HepG2 (cell line): ENCODE results near the gene NOTO. TPM values are rescaled to one million over a fixed set of nuclear protein-coding genes. Genes with fewer than 3 reads are reported as not detected.
A peak's percentile ranks its signal among the peaks of the same experiment; 100 is the strongest.

ENCODE experiments used
- ATAC-seq: fragments of 200-7000 bp; cut with Tn5 transposase; 3 replicates; pipeline ENCODE4 v1.9.1; 2020; ENCODE audit warnings: mild to moderate bottlenecking, moderate library complexity
- BruUV-seq: library from RNA; stranded (reverse); fragments of 400-500 nt; replicated peaks from 2 replicates; lab custom pipeline; 2021; lab: Mats Ljungman, UMichigan
- CTCF ChIA-PET: fragments of 300-600 bp; formaldehyde crosslinking; extraction: SDS; loops from one replicate; lab custom pipeline; 2021; ENCODE audit warnings: low total read pairs, inconsistent platforms, low intra/inter-chr PET ratio; lab: Yijun Ruan, JAX
- POLR2A ChIA-PET: fragments of 350-600 bp; sonication (Branson Sonifier 250); formaldehyde crosslinking; loops from one replicate; lab custom pipeline; 2020; ENCODE audit warnings: antibody characterized with exemption, inconsistent platforms; lab: Yijun Ruan, JAX
- DNase-seq: peaks from one replicate; pipeline ENCODE4 v3.0.0-alpha.2; 2015; ENCODE audit warnings: low spot score
- FAIRE-seq: peaks from 3 replicates; lab custom pipeline; 2011; peaks lifted over from hg19 to GRCh38; lab: Jason Lieb, UNC
- H2AFZ ChIP-seq: one replicate; pipeline ENCODE4 v1.6.1; 2011; ENCODE audit warnings: low read length, inconsistent platforms
- H3K27ac ChIP-seq: fragments of 300-600 bp; 3 replicates; pipeline ENCODE4 v1.8.0; 2011; ENCODE audit warnings: mixed run types, mild to moderate bottlenecking, mixed read lengths, low read length, inconsistent platforms; ENCODE audit not compliant: insufficient read depth; ENCODE audit errors: extremely low read length
- H3K27me3 ChIP-seq, 2 experiments: fragments of 200-600 bp in 1 of 2; 2 replicates in 1 of 2; 3 replicates in 1 of 2; pipeline versions ENCODE4 v1.6.0 to v1.8.0; 2011; ENCODE audit warnings: low read length in 2 of 2, mild to moderate bottlenecking in 2 of 2, moderate library complexity in 2 of 2, inconsistent platforms in 1 of 2; ENCODE audit not compliant: insufficient read depth in 2 of 2, control insufficient read depth in 1 of 2
- H3K36me3 ChIP-seq, 2 experiments: fragments of 200-600 bp in 1 of 2; replicated peaks in 1 of 2; 2 replicates in 1 of 2; 3 replicates in 1 of 2; pipeline versions ENCODE4 v1.5.1 to v1.8.0; 2011; ENCODE audit warnings: low read length in 2 of 2, inconsistent platforms in 1 of 2; ENCODE audit not compliant: insufficient read depth in 2 of 2, control insufficient read depth in 1 of 2
- H3K4me1 ChIP-seq: 2 replicates; pipeline ENCODE4 v1.5.1; 2012; ENCODE audit warnings: low read length, inconsistent platforms; ENCODE audit not compliant: insufficient read depth
- H3K4me2 ChIP-seq: 2 replicates; pipeline ENCODE4 v1.6.0; 2011; ENCODE audit warnings: low read depth, low read length, inconsistent platforms
- H3K4me3 ChIP-seq, 3 experiments: fragments of 200-600 bp in 1 of 3; sonication (generic), shearing (Covaris generic) in 1 of 3; replicated peaks in 1 of 3; 2 replicates each; pipeline ENCODE4 v1.5.1; 2011 to 2016; ENCODE audit warnings: low read length in 3 of 3, inconsistent platforms in 2 of 3, low read depth in 2 of 3, mild to moderate bottlenecking in 2 of 3, control low read depth in 1 of 3, mixed read lengths in 1 of 3; ENCODE audit not compliant: insufficient read depth in 1 of 3
- H3K79me2 ChIP-seq: one replicate; pipeline ENCODE4 v1.6.1; 2011; ENCODE audit warnings: low read length, inconsistent platforms; ENCODE audit not compliant: insufficient read depth
- H3K9ac ChIP-seq: 2 replicates; pipeline ENCODE4 v1.6.0; 2011; ENCODE audit warnings: mild to moderate bottlenecking, low read depth, low read length, inconsistent platforms; ENCODE audit not compliant: insufficient read depth
- H3K9me3 ChIP-seq: 2 replicates; pipeline ENCODE4 v1.5.1; 2012; ENCODE audit warnings: mild to moderate bottlenecking, low read length
- H4K20me1 ChIP-seq: 2 replicates; pipeline ENCODE4 v1.6.0; 2011; ENCODE audit warnings: inconsistent platforms, mild to moderate bottlenecking, low read length, moderate library complexity; ENCODE audit not compliant: insufficient read depth
- ASH2L ChIP-seq: fragments of 300-600, 200-600 bp; sonication (generic); IDR thresholded peaks from 2 replicates; pipeline ENCODE4 v1.7.0; 2017; ENCODE audit warnings: low read depth, mild to moderate bottlenecking, moderate library complexity, mixed read lengths, low read length; ENCODE audit not compliant: insufficient read length
- CEBPG ChIP-seq: IDR thresholded peaks from 2 replicates; pipeline ENCODE4 v1.6.1; 2016
- DPF2 ChIP-seq: sonication (generic); formaldehyde crosslinking; IDR thresholded peaks from 2 replicates; pipeline ENCODE4 v1.4.0; 2020; ENCODE audit warnings: mild to moderate bottlenecking, low read depth, missing genetic modification reagents, borderline replicate concordance
- HOXA9 ChIP-seq: sonication (generic); formaldehyde crosslinking; IDR thresholded peaks from 2 replicates; pipeline ENCODE4 v1.8.1; 2022; ENCODE audit warnings: missing genetic modification reagents, mild to moderate bottlenecking, moderate library complexity, borderline replicate concordance
- IRF2 ChIP-seq: IDR thresholded peaks from 2 replicates; pipeline ENCODE4 v1.6.1; 2018; ENCODE audit warnings: missing genetic modification reagents, missing compliant biosample characterization
- MATR3 ChIP-seq: sonication (generic); formaldehyde crosslinking; IDR thresholded peaks from 2 replicates; pipeline ENCODE4 v1.4.0; 2020; ENCODE audit warnings: missing genetic modification reagents
- MBNL3 ChIP-seq: fragments of 250-450 bp; sonication (Bioruptor Pico); conservative IDR thresholded peaks from 2 replicates; pipeline ENCODE4 v1.8.0; 2022; ENCODE audit warnings: mild to moderate bottlenecking, inconsistent platforms
- SUZ12 ChIP-seq: fragments of 150-350 bp; IDR thresholded peaks from 2 replicates; pipeline ENCODE4 v1.6.1; 2014; ENCODE audit warnings: low read depth, low read length
- TFE3 ChIP-seq: IDR thresholded peaks from 2 replicates; pipeline ENCODE4 v1.6.1; 2016
- TMF1 ChIP-seq: sonication (generic); formaldehyde crosslinking; IDR thresholded peaks from 2 replicates; pipeline ENCODE4 v1.8.1; 2022; ENCODE audit warnings: low read depth, missing genetic modification reagents
- ZFX ChIP-seq: sonication (generic); formaldehyde crosslinking; IDR thresholded peaks from 2 replicates; pipeline ENCODE4 v1.4.0; 2020; ENCODE audit warnings: mild to moderate bottlenecking, low read depth, missing genetic modification reagents, moderate library complexity
- ZNF180 ChIP-seq: sonication (generic); formaldehyde crosslinking; IDR thresholded peaks from 2 replicates; pipeline ENCODE4 v1.4.0; 2020; ENCODE audit warnings: low read depth, missing genetic modification reagents, borderline replicate concordance
- ZNF33B ChIP-seq: sonication (generic); formaldehyde crosslinking; IDR thresholded peaks from 2 replicates; pipeline ENCODE4 v1.5.1; 2020; ENCODE audit warnings: mild to moderate bottlenecking, missing genetic modification reagents
- ZNF556 ChIP-seq: sonication (generic); formaldehyde crosslinking; IDR thresholded peaks from 2 replicates; pipeline ENCODE4 v1.4.0; 2020; ENCODE audit warnings: mild to moderate bottlenecking, missing genetic modification reagents, borderline replicate concordance
- ZNF569 ChIP-seq: sonication (generic); formaldehyde crosslinking; IDR thresholded peaks from 2 replicates; pipeline ENCODE4 v1.5.0; 2020; ENCODE audit warnings: mild to moderate bottlenecking, missing genetic modification reagents, moderate library complexity, borderline replicate concordance
- ZNF672 ChIP-seq: sonication (generic); formaldehyde crosslinking; IDR thresholded peaks from 2 replicates; pipeline ENCODE4 v1.8.1; 2022; ENCODE audit warnings: missing genetic modification reagents
- ZNF737 ChIP-seq: sonication (generic); formaldehyde crosslinking; IDR thresholded peaks from 2 replicates; pipeline ENCODE4 v1.5.0; 2020; ENCODE audit warnings: missing genetic modification reagents, mild to moderate bottlenecking, borderline replicate concordance
- WGBS: methylation state at CpG from one replicate; pipeline ENCODE4 v1.1.6; 2017; ENCODE audit warnings: low lambda C conversion rate; 5-methylcytosine and 5-hydroxymethylcytosine counted together
- in situ Hi-C: cut with HindIII; loops from 2 replicates; pipeline ENCODE4 v1.10.0; 2017; ENCODE audit warnings: low pct_unique_long_range_greater_than_20kb; ENCODE audit not compliant: extremely low pct_ligation_motif_present
- intact Hi-C: fragments of 100-400 bp; cut with micrococcal nuclease; formaldehyde crosslinking; loops from one replicate; pipeline ENCODE4 v1.10.0; 2022; ENCODE audit not compliant: unreplicated experiment
- polyA plus RNA-seq, 8 experiments: library from polyadenylated mRNA; depleted of rRNA in 3 of 8; stranded (reverse) in 7 of 8; unstranded in 1 of 8; fragments of >200 nt; fragmentation: Illumina TruSeq in 4 of 8; extraction: Trizol in 4 of 8; gene quantifications; 2 replicates each; pipeline versions ENCODE4 v1.2.1 to v1.2.3, GENCODE V29; 2011 to 2016; ENCODE audit warnings: low read depth in 4 of 8, missing spikeins in 1 of 8, mixed read lengths in 1 of 8; ENCODE audit not compliant: insufficient read depth in 1 of 8
- total RNA-seq, 5 experiments: library from RNA; depleted of rRNA; stranded (reverse); fragments of >200 nt; fragmentation: Illumina TruSeq; extraction: Trizol; gene quantifications; 2 replicates each; pipeline ENCODE4 v1.2.3, GENCODE V29; 2016; ENCODE audit warnings: low read depth in 1 of 5
- TF ChIP-seq, protein P1 (sequence below): sonication (generic); formaldehyde crosslinking; IDR thresholded peaks from 2 replicates; pipeline ENCODE4 v1.8.0; 2022; ENCODE audit warnings: mild to moderate bottlenecking, missing genetic modification reagents, borderline replicate concordance

NOTO gene
- total and polyA plus RNA-seq, 2 of the 13 experiments (the other 11 are each of a cell fraction or from before 2014, with no cell fraction given), result not detected

DNA sequence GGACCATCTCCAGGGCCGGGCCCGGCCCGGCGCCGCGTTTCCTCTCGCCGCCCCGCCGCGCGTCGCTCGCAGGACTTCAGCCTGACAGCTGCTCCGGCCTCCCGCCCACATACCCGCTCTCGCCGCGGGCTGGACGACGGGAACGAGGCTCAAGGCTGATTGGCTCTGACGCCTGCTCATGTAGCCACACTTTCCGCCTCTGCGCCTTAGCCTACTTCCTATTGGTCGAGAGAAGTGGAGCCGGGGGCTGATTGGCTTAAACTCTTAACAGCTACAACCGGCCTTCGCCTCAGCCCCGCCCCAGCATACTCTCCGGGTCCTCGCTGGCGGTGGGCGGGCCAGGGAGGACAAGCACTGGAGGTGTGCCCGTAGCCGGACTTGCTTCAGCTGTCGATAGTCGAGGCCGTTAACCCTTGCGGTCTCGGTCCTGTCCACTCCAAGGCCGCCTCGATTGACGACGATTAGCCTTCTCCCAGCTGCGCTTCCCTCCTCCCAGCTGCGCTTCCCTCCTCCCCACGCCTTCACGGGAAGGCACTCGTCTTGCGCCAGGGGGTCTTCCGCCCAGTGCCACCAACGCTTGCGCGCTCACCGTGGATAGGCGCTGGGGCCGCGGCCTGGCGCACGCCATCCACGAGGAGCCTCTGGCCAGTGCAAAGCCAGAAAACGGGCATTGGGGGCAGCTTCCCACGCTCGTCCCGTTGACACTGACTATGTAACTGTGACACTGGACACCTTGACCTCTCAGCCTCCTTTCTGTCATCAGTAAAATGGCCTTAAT is 31.0 kb downstream of the NOTO start, which contains the start of gene PRADC1 (continued):
- no peak for TF ChIP-seq TFE3
- no peak for TF ChIP-seq ZNF569 (CRISPR knock-in tag)
- TF ChIP-seq, protein P1, sequence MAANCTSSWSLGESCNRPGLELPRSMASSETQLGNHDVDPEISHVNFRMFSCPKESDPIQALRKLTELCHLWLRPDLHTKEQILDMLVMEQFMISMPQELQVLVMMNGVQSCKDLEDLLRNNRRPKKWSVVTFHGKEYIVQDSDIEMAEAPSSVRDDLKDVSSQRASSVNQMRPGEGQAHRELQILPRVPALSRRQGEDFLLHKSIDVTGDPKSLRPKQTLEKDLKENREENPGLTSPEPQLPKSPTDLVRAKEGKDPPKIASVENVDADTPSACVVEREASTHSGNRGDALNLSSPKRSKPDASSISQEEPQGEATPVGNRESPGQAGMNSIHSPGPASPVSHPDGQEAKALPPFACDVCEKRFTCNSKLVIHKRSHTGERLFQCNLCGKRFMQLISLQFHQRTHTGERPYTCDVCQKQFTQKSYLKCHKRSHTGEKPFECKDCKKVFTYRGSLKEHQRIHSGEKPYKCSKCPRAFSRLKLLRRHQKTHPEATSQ (CRISPR knock-in tag), result no peak
- TF ChIP-seq HOXA9 (CRISPR knock-in tag), result peak; percentile 21; the same call in 1 of the 2 replicates

- Histone ChIP-seq H3K4me1 (peaks cover 48% of the 10 kb centered on the region), H4K20me1 (peaks cover 45% of the 10 kb centered on the region), H3K27ac (peak within 1 kb of the TSS; percentile 78), H3K79me2 (peaks cover 54% of the 10 kb centered on the region), H3K4me2 (peak within 1 kb of the TSS; percentile 99), H3K27me3 (peaks cover 0 to 6% of the 10 kb centered on the region in 2 experiments; a peak in 1 of 5 replicates), H3K36me3 (peaks cover 6 to 22% of the 10 kb centered on the region in 2 experiments), H3K9me3 (no peaks in the 10 kb centered on the region), H3K4me3 (peak within 1 kb of the TSS; percentile 84 to 97 (median 89)), H2AFZ (peak within 1 kb of the TSS; percentile 66), H3K9ac (peak within 1 kb of the TSS; percentile 95)
- CTCF ChIA-PET, result no interaction called here
- TSS peak; percentile 75 for BruUV-seq
- POLR2A ChIA-PET, result interaction anchor here (0.8 to 7.2 kb wide), 25 partner anchors 10 to 886 kb away, joined by 3 to 125 read pairs (median 8); partner anchors contain the start of genes ALMS1, FBXO41, RAB11FIP5 and SMYD5
- intact Hi-C loops (loop anchor here (1.0 to 5.0 kb wide), 3 partner anchors 20 to 48 kb away; partner anchors contain the start of genes FBXO41 and SMYD5), in situ Hi-C loops (no loop called here)
- WGBS, result under 1% methylated on average over 50 of the region's 69 CpGs
- DNase-seq (peak; percentile 94), ATAC-seq (peak; percentile 84), FAIRE-seq (peak; percentile 21)
- TF ChIP-seq MBNL3 (CRISPR knock-in tag), result no peak
- no peak for TF ChIP-seq ZNF33B (CRISPR knock-in tag)
- peak; percentile 99 for TF ChIP-seq ZFX
- peak; percentile 94; the same call in 1 of the 2 replicates for TF ChIP-seq ZNF737 (CRISPR knock-in tag)
- no peak for TF ChIP-seq DPF2 (CRISPR knock-in tag)
- peak; percentile 90 for TF ChIP-seq ZNF556 (CRISPR knock-in tag)
- peak; percentile 98 for TF ChIP-seq ASH2L
- no peak for TF ChIP-seq ZNF672 (CRISPR knock-in tag)
- peak; percentile 69 for TF ChIP-seq CEBPG (CRISPR knock-in tag)
- TF ChIP-seq SUZ12, result peak; percentile 51; the same call in 1 of the 2 replicates
- no peak; the same call in 1 of the 2 replicates for TF ChIP-seq MATR3 (CRISPR knock-in tag)
- peak; percentile 79 for TF ChIP-seq IRF2 (CRISPR knock-in tag)
- peak; percentile 53; the same call in 1 of the 2 replicates for TF ChIP-seq ZNF180 (CRISPR knock-in tag)
- peak; percentile 65; the same call in 1 of the 2 replicates for TF ChIP-seq TMF1 (CRISPR knock-in tag)
Measured at GRCh38 chr2:73233932-73234832, 31.8 kb downstream of the NOTO start, which contains the start of gene CCT7. Gene CCT7 (plus strand): TSS chr2:73234308. CDS start chr2:73234379, 71 bp downstream.
